ENCODE results near the gene SLC25A23.
"Not testable (repeated sequence)": the region's sequence is repeated elsewhere in the genome, so short reads cannot be mapped to it uniquely, and the experiment has no call there.

SLC25A23 gene

DNA sequence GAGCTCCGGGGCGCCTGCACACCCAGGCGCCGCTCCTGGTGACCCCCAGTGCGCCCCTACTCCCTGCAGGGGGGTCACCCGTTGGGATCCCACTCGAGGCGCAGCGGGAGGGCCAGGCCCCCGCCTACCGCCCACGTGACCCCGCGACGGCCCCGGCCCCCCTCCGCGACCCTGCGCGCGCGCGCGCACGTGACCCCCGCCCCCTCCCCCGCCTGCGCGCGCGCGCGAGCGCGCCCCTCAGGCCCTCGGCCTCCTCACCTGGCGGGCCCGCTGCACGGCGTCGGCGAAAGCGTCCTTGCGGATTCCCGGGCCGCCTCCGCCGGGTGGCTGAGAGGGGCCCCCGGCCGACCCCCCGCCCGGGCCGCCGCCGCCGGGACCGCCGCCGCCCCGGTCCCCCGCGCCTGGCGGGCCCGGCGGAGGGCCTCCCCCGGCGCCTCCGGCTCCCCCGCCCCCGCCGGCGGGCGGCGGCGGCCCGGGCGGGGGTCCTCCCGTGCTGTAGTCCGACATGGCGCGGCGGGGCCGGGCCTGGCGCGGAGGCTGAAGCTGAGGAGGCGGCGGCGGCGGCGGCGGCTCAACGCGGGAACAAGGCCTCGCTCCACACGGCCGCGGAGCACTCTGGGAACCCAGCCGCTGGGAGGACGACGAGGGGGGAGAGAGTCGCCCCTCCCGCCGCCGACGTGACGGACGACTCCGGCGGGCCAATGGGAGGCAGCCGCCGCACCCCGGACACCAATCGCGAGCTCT is 35.2 kb downstream of the SLC25A23 start, which contains the start of gene KHSRP:
Gene KHSRP (minus strand): TSS at position 617 of the 744 bp plus-strand sequence. CDS start 110 bp downstream, at position 507.
- DNase-seq = peak; percentile 39

DNA sequence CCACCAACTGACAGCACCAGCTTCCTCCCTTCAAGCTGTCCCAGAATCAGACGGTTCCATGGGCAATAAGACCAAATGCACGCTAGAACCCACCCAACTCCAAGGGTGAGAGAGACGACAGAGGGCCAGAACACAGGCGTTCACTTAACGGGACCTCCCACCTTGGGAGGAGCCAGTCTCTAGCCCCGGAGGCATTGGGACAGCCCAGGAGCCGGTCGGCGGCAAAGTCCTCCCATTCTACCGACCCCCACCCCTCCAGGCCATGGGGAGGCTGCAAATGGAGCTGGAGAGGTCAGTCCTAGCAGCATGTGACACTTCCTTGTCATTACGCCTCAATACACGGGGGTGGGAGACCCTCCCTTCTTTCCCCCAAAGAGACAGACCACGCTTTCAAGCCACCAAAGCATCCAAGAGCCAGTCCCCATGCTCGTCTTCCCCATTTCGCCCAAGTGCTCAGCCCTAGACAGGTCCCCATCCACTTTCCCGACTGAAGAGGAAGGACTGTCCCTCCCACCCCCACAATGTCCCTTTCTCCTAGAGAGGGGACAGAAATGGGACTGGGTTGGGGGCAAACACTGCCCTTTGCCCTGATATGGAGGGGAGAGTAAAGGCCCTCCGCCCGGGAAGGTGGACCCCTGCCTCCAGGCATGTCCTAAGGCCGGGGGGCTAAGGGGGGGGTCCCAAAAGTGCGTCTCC is 35.9 kb downstream of the SLC25A23 start:
- DNase-seq = peak; percentile 49

DNA sequence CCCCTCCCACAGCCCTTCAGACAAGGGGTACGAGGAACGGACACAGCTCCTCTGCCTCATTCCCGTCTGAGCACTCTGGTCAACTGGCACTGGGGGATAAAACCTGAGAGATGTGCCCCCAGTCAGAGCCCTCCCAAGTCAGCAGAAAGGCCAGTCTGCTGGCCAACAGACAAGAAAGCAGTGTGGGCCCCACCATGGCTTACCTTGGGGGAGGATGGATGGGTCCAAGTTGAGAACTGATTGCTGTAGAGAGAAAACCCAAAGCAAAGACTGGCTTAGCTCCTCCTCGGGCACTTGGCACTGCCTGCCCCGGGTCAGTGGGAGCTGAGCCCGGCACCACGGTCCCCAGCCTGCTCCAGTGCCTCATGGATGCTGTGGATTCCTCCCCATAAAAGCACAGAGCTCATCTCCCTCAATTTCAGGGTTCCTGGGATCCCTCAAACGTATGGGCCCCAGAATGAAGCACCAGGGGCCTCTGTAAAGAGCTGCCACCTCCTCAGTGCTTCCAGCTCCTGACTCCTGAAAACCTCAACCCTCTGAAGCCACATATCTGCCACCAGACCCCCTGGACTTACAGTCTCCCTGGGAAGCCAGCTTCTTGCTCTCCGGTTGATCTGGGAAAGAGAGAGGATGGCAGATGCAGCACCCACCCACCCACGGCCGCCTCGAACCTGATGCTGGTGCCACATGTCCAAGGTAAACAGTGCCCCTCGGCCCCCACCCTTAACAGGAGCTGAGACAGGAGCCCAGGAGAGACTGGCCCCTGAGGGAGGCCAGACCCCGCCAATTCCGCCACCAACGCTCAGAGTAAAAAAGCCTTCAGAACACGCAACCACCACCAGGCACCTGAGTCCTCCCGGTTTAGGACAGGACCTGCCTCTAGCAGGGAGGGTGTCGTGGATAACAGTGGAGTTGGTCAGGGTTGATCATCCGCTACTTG is 38.2 kb downstream of the SLC25A23 start:
- no peak for DNase-seq

DNA sequence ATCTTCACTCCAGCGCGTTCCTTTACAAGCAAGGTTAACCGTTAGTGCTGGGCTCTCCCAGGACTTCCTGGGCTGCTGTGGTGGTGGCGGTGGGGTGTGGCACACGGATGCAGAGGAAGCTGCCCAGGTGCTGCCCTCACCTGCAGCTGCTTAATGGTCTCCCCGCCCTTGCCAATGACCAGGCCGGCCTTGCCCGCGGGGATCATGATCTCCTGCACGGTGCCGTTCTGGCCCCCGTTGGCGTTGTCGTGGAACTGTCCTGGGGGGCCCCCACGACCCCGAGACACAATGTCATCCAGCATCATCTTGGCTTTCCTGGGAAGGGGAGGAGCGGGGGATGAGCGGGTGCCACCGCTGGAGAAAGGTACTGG is 41.0 kb downstream of the SLC25A23 start:
- DNase-seq = no peak

DNA sequence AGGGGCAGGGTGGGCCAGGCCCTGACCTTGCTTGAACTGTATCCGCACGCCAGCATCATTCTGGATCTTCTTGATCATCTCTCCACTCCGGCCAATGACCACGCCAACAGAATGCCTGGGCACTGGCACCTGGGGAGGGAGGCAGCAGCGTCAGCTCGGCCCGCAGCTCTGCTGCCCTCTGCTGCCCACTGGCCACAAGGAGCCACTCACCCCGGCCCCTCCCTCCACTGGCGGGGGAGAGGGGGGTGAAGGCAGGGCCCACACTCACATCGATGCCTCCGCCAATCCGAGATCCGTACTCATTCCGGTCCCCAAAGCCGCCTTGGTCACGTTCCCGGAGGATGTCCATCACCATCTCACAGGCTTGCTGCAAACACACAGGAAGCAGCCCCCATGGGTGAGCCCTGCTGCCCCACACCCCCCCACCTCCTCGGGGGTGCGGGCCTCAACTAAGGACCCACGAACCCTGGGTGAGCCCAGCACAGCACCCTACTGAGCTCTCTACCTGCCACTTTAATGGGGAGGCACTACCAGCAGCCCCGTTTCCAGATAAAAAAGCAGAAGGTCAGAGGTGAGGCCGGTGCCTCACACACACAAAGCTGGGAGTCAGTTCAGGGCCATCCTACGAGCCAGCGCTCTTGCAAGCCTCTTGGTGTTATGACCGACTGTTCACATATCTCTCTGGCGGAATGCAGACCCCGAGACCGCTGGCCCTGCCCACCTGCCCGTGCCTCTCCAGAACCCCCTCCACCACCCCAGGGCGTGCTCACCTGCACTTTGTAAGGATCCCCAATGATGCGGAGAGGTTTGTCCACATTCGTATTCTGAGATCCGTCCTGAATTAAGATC is 41.7 kb downstream of the SLC25A23 start:
- DNase-seq = no peak

DNA sequence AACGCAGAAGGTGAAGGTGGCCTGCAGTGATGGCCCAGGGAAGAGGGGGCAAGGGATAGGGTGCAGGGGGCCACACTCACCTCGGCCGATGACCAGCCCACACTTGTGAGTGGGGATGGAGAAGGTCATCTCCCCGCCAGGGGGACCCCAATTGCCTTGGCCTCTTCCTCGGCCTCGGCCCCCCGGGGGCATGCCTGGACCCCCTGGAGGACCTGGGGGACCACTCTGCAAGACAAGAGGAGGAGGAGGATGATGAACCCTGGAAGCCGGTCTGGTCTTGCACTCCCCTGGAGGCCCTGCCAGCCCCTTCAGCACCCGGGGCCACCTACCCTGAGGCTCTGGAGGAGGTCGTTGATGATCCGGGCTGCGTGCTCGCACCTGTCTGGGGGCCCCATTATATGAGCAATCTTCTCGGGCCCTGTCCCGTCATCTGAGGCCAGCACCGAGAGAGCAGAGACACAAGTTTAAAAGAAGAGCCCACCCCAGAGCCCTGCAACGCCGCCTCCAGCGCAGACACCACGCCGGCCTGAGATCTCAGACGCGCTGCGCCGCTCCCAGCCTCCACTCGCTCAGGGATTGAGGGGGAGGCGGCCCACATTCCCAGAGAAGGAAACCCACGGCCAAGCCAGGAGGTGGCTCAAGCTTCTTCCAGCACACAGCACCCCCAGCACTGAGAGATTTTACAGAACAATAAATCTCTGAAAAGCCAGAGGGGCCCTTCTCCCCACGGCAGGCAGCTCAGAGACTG is 42.8 kb downstream of the SLC25A23 start:
- no peak for DNase-seq

DNA sequence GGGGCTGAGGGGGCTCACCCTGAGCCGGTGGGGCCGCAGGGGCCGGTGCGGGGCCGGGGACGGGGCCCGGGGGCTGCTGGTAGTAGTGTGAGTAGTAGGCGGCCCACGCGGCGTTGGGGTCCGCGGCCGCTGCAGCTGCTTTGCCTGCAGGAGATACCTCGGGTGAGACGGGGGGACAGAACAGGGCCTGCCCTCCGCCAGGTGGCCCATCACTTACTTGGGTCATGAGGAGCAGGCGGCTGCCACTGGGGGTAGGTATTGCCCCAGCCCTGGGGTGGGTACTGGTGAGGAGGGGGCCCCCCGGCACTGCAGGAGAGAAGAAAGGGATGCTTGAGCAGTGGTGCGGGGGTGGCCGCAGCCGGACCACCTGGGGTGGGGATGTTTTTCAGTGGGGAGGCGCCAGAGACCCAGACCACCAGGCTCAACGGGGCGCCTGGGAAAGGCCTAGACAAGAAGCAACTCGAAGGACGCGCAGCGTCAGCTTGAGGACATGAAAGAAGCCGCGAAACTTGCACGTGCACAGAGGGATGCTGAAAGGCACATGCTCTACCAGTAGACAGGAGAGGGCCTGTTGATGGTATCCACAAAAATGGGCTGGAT is 43.9 kb downstream of the SLC25A23 start:
- no peak for DNase-seq

DNA sequence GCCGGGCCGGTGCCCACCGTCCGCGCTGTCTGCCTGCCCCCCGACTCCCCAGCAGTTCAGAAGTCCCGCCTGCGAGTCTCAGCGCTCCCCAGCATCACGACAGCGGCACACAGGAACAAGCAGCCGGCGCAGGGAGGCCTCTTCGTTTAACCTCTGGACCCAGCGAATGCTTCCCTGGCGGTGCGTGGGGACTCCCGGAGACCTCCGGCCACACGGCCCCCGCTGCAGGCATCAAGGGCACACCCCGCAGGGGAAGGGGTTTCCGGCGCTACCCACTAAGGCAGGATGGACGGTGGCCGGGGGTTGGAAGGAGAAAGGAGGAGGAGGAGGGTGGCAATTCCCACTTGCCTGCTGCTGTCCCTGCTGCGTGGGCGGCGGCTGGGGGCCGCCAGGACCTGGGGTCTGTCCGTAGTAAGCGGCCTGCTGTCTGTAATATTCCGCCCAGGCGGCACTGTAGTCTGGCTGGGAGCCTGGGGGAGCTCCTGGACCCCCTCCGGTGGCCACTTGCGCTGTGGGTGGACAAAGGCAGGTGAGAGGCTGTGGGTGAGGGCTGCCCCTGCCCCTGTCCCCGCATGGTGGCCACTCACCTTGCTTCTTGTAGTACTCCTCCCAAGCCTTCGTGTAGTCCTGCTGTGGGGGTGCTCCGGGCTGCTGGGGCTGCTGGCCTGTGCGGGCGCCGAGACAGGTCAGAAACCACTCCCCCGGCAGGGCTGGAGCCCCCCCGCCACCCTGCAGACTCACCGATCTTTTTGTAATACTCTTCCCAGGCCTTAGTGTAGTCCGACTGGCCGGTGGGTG is 44.6 kb downstream of the SLC25A23 start:
- DNase-seq = no peak

DNA sequence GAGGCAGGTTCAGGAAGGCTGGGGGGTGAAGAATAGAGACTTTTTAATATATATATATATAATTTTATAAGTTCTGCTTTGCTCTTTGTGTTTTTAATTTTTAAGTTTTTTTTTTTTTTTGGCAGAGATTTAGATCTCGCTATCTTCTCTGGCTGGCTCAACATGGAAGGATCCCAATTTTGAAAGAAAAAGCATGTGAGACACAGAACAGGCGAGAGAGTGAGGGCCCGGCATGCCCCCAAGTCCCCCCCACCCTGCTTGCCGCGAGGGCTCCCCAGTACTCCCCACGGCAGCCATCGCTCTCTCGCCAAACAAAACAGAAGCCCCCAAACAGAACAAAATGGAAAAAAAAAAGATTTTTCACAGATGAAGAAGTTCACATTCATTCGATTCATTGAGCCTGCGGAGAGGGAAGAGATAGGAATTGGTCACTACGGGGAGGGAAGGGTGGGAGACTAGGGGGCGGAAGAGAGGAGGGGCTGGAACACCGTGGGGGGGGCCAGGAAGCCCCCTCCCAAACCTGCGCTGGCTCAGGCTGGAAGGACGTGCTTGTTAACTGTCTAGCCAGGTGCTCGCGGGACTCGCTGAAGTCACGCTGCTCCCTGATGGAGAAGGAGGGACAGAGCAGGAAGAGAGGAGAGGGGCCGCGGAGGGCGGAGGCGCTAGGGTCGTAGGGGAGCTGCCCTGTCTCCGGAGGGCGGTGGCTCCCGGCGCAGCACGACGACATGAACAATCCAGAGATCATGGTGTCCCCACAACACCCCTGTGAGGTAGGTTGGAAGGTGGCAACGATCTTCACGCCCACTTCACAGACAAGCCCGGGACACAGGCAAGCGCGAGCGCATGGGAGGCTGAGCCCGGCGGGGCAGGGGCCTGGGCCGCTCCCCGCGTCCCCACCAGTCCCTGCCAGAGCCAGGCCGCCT is 45.6 kb downstream of the SLC25A23 start:
- DNase-seq = no peak

DNA sequence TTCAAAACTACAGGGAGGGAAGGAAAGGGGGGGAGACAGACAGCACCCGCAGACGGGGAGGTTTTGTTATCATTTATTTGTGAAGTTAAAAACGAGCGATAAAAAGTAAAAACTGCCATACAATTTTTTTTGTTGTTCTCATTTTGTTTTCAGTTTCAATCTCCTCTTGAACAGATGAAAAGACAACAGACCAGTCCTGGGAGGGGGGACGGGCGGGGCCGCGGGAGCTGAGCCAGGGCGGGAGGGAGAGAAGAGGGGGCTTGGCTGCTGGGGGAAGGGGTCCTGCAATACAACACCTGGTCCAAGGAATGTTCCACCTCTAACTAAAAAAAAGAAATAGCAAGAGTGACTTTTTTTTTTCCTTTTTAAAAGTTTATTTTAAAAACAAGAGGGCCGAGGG is 46.3 kb downstream of the SLC25A23 start:
- no peak for DNase-seq

DNA sequence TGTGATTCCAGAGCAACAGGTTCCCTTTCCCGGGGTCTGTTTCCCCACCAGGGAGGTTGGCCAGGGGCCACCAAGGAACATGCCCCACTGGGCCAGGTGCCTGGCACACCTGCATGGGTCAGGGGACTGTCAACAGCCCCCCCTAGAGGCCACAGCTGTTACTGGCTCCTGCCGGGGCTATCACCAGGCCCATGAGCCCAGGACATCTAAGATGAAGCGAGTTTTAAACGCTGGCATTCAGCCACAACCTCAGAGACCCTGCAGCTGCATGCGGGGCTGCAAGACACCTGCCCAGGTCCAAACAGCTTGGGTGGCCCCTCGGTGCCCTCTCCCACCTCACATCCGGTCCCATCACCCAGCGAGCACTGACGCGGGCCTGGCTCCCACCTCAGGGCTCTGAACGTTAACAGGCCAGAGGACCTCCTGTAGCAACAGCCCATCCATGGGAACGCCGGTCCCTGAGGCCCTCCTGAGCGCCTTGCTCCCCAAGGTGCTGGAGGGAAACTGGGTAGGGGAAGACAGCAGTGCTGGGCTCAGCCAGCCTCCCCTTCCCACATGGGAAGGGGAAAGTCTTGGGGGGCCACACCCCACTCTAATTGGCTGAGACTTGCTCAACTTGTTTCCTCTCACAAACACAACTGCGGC is 47.0 kb downstream of the SLC25A23 start:
- peak; percentile 50 for DNase-seq

DNA sequence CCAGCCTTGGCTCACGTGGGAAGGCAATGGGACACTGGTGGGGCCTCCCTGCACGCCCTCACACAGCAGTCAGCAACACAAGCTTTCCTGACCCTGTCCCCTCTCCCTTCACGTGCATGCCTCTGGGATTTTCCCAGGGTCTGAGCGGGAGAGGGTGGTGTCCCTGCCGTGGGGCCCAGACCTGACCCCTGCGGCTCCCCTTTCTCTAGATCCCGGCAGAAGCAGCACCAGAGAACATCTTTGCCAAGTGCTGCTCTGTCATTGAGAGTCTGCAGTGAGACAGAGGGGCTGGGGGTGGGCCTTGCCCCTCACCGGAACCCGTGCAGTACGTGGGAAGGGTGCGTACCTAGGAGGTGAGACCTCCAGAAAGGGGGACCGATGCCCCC is 47.5 kb downstream of the SLC25A23 start:
- DNase-seq = no peak

DNA sequence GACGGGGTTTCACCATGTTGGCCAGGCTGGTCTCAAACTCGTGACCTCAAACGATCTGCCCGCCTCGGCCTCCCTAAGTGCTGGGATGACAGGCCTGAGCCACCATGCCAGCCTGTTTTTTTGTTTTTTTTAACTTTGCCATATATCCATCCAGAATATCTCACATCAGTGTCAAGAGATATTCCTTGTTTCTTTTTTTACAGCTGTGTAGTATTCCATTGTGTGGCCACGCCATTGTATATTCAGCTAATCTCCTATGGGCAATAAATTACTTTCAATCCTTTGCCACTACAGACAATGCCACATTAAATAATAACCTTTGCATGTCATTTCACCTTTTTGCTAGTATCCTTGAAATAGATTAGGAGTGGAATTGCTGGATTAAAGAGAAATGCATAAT is 50.2 kb downstream of the SLC25A23 start:
- no peak for DNase-seq

DNA sequence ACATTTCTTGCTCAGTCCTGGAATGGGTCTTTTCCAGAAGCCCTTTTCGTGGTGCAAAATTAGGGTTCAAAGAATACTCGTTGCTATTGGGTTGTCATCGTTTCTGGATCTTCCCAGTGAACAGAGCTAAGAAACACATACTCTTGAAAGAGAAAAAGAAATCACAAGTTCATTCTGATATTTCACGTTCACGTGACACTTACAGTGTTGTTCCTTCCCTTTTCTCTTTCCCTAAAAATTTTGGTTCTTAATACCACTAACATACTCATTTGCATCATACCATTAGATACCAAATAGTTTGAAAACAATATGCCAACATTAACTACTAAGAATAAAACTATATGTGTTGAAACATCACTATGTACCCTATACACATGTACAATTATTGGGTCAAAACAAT is 53.2 kb downstream of the SLC25A23 start:
- no peak for DNase-seq

DNA sequence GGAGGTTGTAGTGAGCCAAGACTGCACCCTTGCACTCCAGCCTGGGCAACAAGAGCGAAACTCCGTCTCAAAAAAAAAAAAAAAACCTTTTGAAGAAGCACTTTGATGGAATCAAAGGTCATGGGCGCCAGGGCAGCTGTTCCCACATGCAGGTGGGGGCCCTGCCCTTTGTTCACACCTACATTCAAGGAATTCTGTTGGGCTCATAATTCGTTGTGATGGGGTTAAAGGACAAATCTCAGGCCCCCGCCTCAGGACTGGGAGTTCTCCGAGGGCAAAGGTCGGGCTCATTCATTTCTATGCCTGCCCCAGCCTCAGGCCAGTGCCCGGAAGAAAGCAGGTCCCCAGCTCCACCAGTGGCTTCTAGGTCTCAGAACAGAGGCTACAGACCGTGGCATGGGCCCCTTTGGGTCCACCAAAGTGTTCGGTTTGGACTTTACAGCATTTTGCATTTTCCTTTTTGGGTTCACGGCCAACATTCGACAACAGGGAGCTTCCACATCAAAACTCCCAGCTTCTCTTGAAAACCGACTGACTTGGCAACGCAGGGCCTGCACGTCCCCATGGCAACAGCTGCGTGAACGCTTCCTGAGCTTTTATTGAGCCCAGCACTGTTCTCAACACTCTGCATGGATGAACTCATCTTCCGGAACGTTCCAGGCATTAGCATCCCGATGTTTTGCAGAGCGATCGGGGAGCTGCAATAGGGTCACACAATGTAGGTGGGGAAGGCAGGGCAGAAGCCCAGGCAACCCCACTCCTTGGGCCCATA is 56.6 kb downstream of the SLC25A23 start:
- DNase-seq = no peak

DNA sequence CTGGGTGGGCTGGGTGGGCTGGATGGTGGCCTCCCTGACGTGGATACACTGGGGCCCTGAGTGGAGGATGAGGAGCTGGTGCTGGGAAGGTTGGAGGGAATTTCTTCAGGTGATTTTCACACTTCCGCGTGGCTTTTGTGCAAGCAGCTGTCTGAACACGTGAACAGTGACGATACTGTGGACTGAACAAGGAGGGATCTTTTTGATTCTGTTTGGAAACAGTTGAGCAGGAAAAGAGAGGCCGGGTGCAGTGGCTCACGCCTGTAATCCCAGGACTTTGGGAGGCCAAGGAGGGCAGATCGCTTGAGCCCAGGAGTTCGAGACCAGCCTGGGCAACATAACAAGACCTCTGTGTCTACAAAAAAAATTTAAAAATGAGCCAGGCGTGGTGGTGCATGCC is 57.5 kb downstream of the SLC25A23 start:
- no peak for DNase-seq

DNA sequence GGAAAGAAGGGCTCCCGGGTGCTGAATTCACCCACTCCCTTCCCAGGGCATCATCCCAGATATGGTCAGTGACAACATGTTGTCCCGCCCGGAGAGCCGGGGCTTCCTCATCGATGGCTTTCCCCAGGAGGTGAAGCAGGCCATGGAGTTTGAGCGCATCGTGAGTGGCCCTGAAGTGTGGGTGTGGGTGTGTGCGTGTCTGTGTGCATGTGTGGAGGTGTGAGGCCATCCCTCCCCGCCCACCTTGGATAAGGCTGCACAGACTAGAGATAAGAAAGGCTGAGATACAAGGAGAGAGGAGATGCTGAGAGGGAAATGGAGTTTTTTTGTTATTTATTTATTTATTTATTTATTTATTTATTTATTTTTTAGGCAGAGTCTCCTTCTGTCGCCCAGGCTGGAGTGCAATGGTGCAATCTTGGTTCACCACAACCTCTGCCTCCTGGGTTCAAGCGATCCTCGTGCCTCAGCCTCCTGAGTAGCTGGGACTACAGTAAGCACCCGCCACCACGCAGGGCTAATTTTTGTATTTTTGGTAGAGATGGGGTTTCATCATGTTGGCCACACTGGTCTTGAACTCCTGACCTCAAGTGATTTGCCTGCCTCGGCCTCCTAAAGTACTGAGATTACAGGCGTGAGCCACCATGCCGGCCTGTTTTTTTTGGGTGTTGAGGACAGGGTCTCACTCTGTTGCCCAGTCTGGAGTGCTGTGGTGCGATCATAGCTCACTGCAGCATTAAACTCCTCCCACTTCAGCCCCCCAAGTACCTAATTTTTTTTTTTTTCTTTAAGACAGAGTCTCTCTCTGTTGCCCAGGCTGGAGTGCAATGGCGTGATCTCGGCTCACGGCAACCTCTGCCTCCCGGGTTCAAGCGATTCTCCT is 59.3 kb downstream of the SLC25A23 start:
- not testable (repeated sequence) for DNase-seq

All from activated naive CD4-positive, alpha-beta T cell treated with Interleukin-2 at 50 U/mL for 16 hours (primary cell).